GM12872 (cell line): Measurements from ENCODE around the gene STEAP1B.

ENCODE experiments used
- TF ChIP-seq, protein P1 (sequence below): IDR thresholded peaks from 3 replicates; pipeline ENCODE4 v1.5.1; 2011; ENCODE audit warnings: low read depth, mild to moderate bottlenecking, low read length, moderate library complexity; ENCODE audit not compliant: insufficient read depth

STEAP1B gene

DNA sequence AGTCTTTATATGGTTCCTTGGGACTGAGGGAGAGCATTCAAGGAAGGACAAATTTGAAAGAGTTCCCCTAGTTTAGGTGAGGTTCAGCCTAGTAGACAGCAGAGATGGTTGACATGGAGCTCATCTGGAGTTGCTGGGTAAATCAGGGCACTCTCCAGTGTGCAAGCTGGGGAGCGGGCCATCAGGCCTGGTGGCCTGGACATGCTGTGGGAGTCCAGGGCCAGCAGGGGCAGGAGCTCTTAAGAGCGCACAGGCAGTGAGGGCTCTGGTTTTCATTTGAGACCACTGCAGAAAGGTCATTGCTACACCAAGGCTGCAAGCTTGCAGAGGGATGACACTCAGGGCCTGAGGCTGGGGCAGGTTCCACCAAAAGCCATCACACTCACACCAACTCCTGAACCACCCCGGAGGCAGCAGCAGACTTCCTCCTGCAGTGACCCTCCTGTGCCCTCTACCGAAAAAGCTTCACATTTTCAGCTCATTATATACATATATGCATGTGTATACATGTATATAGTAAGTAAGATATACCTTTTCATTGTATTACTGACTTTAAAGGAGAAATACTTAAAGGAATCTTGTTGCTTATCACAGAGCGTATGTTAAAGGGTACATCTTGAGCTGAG, 39.5 kb downstream of the STEAP1B start:
- TF ChIP-seq, protein P1, sequence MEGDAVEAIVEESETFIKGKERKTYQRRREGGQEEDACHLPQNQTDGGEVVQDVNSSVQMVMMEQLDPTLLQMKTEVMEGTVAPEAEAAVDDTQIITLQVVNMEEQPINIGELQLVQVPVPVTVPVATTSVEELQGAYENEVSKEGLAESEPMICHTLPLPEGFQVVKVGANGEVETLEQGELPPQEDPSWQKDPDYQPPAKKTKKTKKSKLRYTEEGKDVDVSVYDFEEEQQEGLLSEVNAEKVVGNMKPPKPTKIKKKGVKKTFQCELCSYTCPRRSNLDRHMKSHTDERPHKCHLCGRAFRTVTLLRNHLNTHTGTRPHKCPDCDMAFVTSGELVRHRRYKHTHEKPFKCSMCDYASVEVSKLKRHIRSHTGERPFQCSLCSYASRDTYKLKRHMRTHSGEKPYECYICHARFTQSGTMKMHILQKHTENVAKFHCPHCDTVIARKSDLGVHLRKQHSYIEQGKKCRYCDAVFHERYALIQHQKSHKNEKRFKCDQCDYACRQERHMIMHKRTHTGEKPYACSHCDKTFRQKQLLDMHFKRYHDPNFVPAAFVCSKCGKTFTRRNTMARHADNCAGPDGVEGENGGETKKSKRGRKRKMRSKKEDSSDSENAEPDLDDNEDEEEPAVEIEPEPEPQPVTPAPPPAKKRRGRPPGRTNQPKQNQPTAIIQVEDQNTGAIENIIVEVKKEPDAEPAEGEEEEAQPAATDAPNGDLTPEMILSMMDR = no peak

DNA sequence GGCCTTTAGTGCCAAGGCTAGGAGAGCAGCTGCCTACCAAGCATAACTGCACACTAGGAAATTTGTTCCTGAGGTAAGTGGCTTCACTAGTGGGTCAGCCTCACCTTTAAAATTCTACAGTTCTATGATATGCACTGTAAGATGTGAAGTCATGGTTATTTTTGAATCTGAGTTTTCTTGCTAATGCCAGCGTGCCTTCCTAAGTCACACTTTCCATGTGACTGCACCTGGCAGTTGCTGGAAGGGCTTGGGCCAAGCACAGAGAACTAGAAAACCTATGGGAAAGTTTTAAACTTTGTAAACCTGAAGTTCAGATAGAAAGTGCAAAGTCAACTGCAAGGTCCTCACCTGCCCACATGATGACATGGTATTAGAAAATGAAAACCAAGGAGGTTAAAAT, 42.5 kb downstream of the STEAP1B start:
- TF ChIP-seq, protein P1 = no peak

DNA sequence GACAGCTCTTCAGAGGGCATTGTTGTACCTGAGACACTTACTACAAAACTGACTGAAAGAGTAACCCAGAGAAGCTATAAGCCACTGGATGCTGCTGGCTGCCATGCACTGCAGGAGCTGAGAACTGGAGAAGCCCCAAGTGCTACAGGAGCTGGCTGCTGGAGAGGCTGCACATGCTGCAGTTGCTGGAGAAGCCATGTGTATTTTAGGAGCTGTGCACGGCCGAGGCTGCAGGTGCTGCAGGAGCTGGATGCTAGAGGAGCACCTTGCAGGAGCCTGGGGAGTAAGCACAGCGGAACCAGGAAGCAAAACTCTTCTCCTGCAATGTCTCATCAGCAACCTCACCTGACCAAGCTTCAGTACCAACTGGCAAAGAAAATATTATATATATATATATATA, 45.5 kb downstream of the STEAP1B start:
- TF ChIP-seq, protein P1 = no peak

DNA sequence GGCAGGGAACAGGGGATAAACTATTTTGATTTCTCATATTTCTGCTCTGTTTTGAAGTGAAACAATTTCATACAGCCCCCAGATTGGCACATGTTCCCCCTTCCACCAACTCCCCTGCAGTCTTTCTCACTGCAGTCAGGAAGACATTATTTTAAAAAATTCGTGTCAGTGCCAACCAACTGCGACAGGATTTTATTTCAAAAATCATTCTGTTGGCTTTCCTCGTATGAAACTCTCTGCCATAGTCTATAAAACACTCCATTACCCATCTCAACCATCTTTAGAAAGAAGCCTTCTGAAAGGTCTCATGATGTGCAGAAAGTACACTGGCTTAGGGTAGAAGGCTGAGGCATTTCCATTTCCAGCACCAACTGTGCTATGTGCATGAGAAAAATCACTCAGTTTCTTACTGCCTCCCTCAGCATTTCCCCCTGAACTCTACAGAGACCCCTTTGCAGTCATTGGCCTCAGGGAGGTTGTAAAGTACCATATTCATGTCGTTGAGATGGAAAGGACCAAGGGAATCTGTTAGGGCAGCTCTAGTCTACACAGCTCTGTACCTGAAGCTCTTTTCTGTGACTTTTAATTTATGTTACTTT, 46.9 kb downstream of the STEAP1B start:
- TF ChIP-seq, protein P1 = no peak

DNA sequence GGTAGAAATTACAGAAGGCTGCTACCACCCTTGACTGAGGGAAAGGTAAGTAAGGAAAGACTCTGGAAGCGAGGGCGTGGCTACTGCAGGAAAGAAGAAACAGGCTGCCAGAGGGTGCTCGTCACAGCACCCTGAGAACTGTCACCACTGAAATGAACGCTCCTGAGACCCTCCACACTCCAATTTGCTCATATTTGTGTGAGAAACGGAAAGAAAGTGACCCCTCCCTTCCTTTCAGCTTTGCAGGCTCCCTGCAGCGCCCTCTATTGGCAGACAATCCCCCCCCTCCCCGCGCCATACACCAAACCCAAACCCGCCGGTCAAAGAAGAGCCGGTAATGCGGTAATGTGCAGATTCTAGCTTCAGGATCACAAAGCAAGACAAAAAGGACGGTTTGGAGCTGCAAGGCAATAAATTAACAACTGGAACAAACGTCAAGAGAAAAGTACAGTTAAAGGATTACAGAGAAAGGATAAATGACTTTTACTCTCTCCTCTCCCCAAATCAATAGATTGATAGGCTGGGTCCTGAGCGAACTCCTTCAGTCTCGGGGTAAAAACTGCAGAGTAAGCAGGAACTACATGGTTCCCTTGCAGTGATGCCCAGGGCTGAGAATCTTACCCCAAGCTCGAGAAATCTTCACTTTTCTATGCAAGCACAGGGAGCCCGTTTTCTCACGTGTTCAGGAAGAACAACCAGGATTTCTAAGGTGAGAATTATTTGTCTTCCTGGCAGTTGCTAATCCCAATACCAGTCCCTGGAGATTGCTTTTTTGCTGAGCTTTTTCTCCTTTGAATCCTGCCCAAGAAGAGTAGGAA, 47.6 kb downstream of the STEAP1B start:
- TF ChIP-seq, protein P1 = peak; percentile 80

DNA sequence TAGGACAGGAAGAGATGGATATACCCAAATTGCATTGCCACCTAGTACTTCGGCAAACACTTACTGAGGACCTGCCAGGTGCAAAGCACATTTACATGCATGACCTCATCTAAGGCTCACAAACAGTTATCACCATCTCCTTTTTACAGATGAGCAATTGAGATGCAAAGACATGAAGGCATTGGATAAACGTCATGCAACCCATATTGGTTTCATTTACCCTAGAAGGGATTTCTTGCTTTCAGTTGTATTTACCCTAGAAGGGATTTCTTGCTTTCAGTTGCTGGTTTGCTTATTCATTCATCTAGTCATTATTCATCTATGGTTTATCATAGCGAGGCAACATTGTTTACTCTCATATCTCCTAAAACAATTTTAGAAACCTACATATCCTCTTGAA, 52.2 kb downstream of the STEAP1B start:
- TF ChIP-seq, protein P1 = no peak

DNA sequence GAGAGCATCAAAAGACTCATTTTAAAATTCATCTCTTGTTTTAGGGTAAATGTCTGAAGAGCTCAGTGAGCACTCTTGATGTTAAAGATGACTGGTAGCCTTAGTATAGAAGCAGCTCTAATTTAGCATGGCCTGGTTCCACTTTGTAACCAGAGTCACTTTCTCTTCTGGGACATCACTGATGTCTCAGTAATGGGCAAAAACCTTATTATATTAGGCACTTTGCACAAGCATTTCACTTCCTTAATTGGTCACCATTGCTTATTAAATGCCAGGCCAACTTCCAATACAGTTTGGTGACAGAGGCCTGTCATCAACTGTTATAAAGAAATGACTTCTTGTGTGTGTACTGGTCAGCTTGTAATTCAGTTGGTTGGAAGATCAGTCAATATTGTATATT, 53.0 kb downstream of the STEAP1B start:
- TF ChIP-seq, protein P1 = no peak
